Activated gamma-delta T cell treated with anti-CD3 and anti-CD28 coated beads, Interleukin-2, amount 50 U/mL, for 16 hours (primary cell): ENCODE measurements around the gene CTXND1.
"Not testable (repeated sequence)": the region's sequence is repeated elsewhere in the genome, so short reads cannot be mapped to it uniquely, and the experiment has no call there.

Experiments used
- DNase-seq: peaks from one replicate; pipeline ENCODE4 v3.0.0-alpha.2; 2020; ENCODE audit warnings: low read depth

CTXND1 gene

DNA sequence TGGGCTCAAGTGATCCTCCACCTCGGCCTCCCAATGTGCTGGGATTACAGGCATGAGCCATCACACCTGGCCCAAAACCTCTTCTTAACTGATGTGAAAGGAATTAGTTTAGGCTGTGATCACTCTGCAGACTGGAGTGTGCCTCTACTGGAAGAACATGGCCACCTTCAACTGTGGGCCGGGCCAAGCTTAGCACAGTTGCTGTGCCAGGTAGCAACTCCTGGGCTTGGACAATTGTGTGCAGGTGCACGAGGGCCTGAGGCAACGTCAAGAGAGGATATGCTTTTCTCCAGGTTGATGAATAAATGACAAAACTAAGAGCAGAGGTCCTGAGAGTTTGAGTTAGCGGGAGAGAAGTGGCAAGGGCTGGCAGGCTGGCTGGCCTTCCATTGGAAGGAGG, 92.7 kb downstream of the CTXND1 start:
- DNase-seq, result no peak

GRCh38 chr15:80157215-80157614, 94.8 kb downstream of the CTXND1 start:
- no peak for DNase-seq

DNA sequence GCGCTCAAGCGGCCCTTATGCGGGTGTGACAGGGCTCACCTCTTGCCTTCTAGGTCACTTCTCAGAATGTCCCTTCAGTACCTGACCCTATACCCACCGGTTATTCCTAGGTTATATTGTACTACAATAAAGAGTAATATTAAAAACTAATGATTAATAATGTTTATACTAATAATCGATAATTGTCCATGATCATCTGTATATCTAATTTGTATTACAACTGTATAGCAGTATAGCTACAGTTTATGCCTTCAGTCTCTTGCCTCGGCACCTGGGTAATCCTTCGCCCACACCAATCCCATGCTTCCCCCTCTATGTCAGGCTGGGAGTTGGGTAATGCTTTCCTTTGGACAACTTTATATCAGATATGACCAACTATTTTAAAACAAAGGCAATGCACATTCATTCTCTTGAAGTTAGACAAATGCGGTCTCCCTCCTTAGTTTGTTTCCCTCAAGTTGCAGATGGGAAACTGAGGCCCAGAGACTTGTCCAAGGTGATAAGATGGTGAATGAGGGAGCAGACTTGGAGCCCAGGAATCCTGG, 95.8 kb downstream of the CTXND1 start:
- no peak for DNase-seq

DNA sequence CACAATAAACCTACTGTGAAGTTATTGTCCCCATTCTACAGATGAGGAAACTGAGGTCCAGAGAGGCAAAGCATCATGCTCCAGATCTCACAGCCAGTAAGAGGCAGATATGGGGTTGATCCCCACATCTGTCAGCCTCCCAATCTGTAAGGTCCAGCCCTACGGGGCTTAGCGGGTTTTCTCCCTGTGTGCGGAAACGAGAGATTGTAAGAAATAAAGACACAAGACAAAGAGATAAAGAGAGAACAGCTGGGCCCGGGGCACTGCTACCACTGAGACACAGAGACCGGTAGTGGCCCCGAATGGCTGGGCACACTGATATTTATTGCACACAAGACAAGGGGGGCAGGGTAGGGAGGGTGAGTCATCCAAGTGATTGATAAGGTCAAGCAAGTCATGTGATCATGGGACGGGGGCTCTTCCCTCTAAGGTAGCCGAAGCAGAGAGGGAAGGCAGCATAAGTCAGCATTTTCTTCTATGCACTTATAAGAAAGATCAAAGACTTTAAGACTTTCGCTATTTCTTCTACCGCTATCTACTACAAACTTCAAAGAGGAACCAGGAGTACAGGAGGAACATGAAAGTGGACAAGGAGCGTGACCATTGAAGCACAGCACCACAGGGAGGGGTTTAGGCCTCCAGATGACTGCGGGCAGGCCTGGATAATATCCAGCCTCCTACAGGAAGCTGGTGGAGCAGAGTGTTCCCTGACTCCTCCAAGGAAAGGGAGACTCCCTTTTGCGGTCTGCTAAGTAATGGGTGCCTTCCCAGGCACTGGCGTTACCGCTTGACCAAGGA, 96.4 kb downstream of the CTXND1 start:
- not testable (repeated sequence) for DNase-seq

DNA sequence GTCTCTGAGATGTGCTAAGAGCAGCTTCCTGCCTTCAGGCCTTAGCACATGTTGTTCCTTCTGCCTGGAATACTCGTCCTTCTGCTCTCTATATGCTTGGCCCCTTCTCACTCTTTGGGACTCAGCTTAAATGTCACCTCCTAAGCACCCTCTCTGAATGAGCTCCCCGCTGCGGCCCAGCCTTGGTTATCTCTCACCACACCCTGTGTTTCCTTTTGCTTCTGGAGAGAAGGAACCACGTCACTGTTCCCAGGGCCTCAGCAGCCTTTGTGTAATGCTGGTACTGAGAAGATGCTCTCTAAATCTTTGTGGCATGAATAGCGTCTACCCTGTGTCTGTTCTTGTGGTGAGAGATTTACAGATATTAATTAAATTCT, 97.0 kb downstream of the CTXND1 start:
- DNase-seq, result no peak

GRCh38 chr15:80154336-80154735, 97.7 kb downstream of the CTXND1 start:
- no peak for DNase-seq

GRCh38 chr15:80153900-80154299, 98.1 kb downstream of the CTXND1 start:
- DNase-seq, result no peak

DNA sequence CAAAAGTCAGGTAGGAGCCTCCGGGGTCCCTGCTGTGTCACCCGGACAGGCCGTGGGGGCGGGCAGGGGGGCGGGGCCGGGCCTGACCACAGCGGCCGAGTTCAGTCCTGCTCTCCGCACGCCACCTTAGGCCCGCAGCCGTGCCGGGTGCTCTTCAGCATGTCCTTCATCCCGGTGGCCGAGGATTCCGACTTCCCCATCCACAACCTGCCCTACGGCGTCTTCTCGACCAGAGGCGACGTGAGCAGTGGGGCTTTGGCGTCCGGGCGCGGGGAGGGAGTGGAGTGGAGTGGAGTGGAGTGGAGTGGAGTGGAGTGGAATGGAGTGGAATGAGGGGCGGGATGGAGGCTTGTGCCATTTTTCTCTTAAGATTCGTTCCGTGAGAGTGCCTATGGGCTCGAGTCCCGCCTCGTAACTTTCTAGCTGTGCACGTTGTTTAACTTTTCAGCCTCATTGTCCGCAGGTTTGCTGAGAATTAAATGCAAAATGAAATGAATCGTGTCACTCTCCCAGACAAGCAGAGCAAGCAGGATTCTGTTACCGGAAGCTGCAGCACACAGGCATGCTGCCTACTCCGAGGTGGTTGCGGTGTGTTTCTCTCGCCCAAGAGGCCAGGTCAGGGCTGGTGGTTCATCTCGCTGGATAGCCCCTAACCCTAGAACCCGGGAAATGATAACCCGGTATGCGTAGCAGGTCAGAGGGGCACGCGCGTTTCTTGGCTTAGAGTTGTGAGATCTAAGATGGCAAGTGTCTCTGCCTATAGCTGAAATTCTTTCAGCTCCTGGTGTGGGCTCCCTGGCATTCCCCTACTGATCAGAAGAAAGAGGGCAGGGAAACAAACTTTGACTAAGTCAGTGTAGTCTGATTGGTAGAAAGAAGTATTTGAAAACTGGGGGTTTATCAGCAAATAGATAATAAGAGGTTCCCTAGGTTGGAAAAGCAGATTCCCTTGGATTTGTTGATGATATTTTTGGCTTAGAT, 98.8 kb downstream of the CTXND1 start, which contains the start of gene FAH:
TSS of gene FAH (plus strand) at position 104 of the 981 bp plus-strand sequence. CDS start at position 160, 56 bp downstream.
- DNase-seq, result peak; percentile 4

GRCh38 chr15:80152180-80152895, 99.7 kb downstream of the CTXND1 start:
- peak; percentile 85 for DNase-seq

DNA sequence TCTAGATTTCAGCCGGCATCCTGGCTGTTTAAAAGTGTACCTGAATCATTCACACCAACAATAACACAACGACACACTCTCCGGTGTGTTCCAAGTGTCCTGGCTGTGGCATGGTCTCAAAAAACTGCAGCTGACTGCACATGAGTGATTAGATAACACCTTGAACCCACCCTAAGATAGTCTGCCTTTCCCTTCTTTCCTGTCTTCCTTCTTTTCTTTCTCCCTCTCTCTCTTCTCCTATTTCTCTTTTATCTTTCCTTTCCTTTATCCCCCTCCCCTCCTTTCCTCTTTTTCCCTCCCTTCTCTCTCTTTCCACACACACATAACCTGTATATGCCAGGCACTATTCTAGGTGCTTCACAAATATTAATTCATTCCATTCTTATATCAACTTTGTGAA, 100.4 kb downstream of the CTXND1 start:
- no peak for DNase-seq

- no peak for DNase-seq
Observed at GRCh38 chr15:80151148-80151547, 100.9 kb downstream of the CTXND1 start.
